TTC549 (cell line): ENCODE measurements around the gene MYBL2.

ENCODE experiments used
- FAIRE-seq: peaks from 2 replicates; lab custom pipeline; 2012; peaks lifted over from hg19 to GRCh38; lab: Jason Lieb, UNC

The MYBL2 gene

DNA sequence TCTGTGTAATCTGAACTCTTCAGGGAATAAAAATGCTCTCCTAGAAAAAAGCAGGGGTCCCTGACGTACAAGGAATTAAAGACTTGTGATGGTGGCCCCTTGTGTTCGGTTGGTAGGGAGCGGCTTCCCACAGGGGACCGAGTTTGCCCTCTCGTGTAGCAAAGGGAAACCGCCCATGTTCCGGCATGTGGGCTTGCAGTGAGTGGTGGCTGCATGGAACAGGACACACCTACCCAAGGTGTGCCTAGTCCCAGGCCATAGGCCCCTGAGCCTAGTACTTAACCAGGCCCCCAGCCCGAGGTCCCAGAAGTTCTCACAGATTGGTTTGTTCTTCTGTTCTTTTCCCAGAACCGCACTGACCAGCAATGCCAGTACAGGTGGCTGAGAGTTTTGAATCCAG is 15.5 kb downstream of the MYBL2 start:
- FAIRE-seq: no peak

DNA sequence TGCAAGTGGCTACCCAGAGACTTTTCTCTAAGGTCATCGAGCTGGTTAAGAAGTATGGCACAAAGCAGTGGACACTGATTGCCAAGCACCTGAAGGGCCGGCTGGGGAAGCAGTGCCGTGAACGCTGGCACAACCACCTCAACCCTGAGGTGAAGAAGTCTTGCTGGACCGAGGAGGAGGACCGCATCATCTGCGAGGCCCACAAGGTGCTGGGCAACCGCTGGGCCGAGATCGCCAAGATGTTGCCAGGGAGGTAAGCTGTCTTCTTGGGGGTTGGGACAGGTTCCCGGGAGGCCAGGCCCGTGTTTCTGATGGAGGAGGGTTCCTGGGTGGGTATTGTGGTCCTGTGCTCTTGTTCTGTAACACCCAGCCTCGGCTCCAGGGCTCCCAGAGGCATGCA is 19.9 kb downstream of the MYBL2 start:
- FAIRE-seq: no peak

DNA sequence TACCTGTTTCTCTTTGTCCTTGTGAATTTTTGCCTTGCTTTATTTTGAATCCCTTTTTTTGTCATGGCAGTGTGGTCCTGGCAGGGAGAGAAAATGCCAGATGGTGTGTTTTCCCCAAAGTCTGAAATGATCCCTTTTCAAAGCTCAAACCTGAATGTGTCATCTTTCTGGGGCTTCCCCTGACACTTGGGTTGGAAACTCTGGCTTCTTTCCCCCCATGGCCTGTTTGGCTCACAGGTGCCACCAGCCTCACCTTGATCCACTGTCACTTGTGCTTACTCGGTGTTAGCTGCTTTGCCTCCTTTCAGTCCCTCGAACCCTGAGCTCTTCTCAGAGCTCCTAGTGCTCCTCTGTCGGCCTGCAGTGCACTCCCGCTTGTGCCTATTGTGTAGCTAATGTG is 22.3 kb downstream of the MYBL2 start:
- no peak for FAIRE-seq

DNA sequence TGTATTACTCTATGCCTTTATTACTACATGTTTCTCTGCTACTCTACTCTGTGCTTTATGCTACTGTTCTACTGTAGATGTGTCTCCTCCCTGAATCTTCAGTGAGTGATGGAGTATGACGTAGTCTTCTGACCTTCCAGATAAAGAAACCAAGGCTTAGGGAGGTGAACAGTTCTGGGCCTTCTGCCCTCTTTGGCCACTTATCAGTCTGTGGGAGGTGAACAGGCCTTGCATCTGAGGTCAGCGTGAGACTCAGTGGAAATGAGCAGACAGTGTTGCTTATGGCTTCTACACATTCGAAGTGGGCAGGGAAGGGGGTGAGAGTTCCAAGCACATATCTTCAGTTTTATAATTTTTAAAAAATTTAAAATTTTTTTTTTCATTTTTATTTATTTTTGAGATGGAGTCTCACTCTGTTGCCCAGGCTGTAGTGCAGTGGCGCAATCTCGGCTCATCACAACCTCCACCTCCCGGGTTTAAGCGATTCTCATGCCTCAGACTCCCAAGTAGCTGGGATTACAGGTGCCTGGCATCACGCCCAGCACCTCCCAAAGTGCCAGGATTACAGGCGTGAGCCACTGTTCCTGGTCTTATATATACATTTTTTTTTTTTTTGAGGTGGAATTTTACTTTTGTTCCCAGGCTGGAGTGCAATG is 24.2 kb downstream of the MYBL2 start:
- FAIRE-seq: no peak

DNA sequence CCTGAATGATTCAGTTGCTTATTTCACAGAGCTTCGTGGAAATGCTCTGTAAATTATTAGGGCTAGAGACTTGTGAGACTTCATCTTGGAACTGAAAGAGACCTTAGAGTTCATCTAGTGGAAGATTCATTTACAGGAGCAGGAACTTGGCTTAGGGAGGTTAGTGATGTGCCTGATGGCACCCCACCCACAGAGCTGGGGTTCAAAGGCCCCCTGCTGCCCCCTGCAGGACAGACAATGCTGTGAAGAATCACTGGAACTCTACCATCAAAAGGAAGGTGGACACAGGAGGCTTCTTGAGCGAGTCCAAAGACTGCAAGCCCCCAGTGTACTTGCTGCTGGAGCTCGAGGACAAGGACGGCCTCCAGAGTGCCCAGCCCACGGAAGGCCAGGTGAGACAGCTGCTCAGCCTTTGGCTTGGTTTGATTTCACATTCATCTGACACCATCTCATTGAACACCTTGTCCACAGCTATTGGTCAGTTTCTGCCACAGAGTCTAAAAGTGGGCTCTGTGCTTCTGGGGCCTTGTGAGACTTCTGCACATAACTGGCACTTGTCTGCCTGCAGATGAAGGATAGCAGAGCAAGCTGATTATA is 25.1 kb downstream of the MYBL2 start:
- FAIRE-seq: no peak

DNA sequence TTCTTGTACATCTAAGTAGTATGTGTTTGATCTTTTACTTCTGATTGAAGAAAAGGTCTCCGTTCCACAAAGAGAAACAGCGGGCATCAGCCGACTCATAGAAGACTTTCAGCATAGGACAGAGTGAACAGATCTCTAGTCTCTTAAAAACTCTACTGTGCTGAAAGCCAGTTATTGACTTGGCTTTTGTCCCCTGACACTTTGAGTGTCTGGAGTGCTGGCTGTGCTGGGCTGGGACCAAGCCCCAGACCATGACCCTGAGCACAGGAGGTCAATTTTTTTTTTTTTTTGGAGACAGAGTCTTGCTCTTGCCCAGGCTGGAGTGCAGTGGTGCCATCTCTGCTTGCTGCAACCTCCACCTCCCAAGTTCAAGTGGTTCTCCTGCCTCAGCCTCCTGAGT is 27.8 kb downstream of the MYBL2 start:
- FAIRE-seq: no peak

DNA sequence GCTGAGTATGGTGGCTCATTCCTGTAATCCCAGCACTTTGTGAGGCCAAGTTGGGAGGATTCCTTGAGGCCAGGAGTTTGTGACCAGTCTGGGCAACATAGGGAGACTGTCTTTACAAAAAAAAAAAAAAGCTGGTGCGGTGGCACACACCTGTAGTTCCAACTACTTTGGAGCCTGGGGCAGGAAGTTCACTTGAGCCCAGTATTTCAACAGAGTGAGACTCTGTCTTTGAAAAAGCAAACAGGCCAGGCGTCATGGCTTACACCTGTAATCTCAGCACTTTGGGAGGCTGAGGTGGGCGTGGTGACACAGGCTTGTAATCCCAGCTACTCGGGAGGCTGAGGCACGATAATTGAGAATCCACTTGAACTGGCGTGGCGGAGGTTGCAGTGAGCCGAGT is 28.7 kb downstream of the MYBL2 start:
- FAIRE-seq: no peak

DNA sequence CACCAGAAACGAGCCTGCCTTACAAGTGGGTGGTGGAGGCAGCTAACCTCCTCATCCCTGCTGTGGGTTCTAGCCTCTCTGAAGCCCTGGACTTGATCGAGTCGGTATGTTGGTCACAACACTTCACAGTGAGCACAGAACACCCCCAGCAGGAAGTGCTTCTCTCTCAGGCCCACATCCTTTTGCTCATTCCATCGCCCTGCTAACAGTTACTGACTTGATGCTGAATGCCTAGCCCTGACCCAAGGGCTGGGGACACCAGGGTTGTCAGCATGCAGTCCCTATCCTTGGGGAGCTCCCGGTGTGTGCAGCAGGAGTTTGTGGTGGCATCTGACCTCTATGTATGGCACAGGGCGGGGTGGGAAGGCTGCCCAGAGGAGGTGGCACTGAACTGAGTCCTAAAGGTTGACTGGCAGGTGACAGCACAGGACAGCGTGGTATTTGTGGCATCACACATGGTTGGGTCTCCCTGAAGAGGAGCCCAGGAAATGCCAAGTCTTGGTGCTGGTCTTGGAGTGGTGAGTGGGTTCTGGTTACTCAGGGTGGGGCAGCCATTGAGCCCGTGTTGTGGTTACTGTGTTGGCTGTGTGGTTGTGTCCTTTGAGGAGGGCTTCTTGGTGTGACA is 33.1 kb downstream of the MYBL2 start:
- FAIRE-seq: no peak

DNA sequence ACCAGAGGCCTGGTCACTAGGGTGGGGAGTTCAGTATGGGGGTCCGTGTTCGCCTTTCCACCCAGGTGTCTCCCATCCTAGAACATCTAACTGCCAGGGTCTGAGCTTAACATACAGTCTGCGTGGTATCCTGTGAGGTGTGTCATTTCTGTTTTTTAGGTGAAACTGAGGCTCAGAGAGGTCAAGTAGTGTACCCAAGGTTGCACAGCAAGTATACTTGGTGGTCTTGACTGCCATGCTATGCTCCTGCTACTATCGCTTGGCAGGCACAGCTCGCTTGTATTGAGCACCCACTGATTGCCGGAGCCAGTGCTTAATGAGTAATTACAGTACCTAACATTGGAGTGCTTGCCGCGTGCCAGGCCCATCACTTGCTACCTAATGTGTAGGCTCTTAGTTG is 33.7 kb downstream of the MYBL2 start:
- no peak for FAIRE-seq

DNA sequence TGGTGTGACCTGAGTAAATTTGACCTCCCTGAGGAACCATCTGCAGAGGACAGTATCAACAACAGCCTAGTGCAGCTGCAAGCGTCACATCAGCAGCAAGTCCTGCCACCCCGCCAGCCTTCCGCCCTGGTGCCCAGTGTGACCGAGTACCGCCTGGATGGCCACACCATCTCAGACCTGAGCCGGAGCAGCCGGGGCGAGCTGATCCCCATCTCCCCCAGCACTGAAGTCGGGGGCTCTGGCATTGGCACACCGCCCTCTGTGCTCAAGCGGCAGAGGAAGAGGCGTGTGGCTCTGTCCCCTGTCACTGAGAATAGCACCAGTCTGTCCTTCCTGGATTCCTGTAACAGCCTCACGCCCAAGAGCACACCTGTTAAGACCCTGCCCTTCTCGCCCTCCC is 35.6 kb downstream of the MYBL2 start:
- FAIRE-seq: no peak

DNA sequence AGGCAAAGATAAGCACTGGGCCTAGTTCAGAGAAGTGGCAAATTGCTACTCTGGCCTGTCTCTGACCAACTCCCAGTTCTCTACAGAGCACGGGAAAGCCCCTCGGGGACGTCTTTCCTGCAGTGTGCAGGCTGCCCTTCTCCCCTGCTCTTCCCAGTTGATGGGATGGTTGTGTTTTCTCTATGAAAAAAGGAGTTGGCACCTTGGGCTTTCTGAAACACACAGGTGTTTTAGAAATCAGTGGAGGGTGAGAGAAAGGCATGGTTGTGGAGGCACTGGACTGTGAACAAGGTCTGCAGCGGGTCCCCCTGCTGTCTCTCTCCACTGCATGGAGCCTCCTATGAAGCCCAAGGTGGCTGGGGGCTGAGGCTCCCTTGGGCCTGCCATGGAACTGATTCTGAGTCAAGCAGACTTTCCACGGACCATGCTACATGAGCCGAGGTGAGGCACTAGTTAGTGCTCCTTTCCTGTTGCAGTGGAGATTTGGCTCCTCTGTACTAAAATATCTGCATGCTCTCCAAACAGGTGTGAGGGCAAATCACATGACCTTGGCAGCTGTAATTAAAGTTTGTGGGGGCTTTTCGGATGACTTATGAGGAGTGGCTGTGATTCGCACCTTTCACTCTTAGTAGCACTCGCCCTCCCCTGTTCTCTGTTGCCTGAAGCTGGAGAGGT is 43.6 kb downstream of the MYBL2 start:
- no peak for FAIRE-seq

DNA sequence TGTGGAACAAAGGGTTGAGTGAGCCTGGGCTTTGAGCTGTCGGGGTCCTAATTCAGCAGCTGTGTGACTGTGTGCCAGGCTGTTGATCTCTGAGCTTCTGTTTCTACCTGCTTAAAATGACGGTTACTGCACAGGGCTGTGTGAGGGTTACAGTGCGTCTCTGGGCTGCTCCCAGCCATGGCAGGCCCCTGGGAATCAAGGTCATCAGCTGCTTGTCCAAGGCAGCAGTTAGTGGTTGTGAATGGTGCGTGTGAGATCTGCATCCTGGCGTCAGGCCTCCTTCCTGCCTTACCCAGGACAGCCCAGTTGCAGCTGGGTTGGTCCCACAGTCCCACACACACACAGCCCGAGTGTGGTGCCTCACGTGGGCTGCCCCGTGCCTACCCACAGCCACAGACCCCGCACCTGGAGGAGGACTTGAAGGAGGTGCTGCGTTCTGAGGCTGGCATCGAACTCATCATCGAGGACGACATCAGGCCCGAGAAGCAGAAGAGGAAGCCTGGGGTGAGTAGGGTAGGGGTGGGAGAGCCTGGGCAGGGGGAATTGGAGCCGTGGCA is 44.3 kb downstream of the MYBL2 start:
- FAIRE-seq: no peak

DNA sequence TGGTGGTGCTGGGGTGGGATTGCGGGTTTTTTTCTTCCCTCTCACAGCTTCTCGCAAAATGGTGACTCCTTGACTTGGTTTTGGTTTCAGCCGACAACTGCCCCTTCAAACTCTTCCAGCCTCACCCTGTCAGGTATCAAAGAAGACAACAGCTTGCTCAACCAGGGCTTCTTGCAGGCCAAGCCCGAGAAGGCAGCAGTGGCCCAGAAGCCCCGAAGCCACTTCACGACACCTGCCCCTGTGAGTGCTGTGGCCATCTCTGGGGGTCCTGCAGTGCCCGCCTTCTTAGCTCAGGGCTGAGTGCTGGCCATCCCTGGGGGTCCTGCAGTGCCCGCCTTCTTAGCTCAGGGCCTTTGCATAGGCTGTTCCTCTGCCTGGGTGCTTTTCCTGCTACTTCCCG is 48.1 kb downstream of the MYBL2 start:
- no peak for FAIRE-seq

DNA sequence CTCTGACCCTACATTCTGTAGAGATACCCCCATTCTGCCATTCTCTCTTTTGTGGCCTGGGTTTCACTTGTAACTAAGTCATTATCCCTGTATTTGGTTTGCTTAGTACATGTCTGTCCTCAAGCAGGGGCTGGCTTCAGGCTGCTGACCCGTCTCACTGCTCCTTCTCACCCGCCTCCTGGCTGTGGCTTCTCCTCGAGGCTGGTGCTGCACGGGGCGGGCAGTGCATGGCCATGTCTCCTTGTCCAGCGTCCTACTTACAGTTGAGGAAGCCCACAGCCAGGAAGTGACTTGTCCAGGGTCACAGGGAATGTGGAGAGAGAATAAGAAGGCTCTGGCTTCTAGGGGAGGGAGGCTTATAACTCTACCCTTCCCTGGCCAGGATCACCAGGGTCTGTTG is 48.6 kb downstream of the MYBL2 start:
- FAIRE-seq: no peak

DNA sequence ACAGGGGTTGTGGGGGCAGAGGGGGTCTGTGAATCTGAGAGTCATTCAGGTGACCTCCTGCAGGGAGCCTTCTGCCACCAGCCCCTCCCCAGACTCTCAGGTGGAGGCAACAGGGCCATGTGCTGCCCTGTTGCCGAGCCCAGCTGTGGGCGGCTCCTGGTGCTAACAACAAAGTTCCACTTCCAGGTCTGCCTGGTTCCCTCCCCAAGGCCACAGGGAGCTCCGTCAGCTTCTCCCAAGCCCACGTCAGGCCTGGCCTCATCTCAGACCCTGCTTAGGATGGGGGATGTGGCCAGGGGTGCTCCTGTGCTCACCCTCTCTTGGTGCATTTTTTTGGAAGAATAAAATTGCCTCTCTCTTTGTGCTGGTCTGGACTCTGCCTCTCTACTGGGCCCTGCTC is 49.2 kb downstream of the MYBL2 start:
- no peak for FAIRE-seq

DNA sequence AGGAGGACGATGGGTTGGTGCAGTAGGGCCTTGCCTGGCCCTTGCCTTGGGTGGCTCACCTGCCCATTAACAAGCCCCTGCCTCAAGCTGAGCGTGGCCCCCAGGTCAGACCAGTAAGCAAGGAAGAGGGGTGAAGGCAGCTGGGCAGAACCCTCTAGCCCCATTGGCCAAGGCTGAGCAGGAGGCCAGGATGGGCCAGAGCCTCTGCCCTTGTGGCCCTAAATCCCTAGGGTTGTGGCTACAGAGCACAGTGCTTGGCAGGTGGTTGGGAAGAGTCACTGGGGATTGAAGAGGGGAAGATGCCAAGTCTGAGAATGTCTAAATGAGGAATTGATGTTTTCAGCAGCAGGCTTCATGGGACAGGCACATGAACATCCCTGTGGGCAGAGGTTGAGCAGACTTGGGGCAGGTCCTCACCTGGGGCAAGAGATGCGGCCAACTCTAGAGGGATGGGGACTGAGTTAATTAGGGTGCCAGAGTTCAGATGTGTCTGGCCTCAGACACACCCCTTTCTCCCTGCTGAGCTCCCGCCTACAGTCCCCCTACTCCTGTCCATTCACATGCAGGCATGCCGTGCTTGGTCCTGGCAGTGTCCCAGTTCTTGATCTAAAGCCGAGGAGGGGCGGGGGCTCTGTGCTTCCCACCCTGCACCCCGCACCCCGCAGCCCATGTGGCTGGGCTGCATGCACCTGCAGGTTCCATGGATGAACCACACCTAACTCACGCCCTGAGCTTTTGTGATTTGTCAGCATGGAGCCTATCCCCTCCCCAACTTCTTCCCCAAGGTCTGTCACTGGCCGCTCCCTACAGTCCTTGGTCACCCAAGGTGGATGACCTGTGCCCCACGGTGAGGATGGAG is 50.1 kb downstream of the MYBL2 start:
- no peak for FAIRE-seq

DNA sequence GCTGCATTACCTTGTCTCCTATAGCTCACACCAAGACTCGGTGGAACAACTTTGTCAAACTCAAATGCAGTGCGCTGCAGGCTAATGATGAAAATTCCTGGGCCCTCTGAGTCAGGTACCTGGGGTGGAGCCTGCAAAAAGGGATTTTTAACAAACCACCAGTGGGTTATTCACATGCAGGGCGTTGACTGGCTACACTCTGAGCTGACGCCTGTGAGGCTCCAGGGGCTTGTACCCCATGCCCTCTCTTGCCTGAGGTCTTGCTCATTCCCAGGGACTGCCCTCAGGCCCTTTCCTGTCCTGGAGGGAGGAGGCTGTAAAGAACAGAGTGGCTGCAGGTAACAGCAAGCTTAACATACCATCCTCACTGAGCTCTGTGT is 50.7 kb downstream of the MYBL2 start:
- FAIRE-seq: no peak

DNA sequence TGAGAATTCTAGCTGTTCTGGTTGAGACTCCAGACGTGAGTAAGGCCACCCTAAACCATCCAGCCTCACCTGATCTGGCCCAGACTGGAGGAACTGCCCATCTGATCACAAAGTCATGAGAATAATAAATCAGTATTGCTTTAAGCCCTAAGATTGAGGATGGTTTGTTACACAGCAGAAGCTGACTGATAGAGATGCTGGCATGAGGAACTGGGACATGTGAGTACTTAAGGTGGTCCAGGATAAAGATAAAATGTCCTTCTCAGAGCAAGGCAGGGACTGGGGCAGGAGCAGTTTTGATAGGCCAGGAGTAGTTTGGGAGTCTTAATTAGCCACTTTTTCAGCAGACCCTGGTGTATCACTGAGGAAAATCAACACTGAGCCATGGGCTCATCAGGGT is 53.1 kb downstream of the MYBL2 start:
- no peak for FAIRE-seq

DNA sequence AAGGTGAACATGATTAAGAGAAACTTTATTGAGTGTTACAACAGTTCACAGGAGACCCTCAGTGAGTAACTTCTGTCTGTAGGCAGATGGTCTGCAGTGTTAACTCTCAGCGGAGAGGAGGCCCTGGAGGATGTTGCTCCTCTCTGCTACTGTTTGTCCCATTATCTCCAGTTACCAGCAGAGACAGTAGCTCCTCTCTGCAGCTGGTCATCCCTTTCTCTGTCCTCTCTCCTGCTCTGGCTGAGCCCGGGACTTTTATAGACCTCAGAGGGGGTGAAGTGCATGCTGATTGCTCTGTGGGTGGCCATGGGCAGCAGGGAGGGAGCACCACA is 54.1 kb downstream of the MYBL2 start:
- FAIRE-seq: no peak

DNA sequence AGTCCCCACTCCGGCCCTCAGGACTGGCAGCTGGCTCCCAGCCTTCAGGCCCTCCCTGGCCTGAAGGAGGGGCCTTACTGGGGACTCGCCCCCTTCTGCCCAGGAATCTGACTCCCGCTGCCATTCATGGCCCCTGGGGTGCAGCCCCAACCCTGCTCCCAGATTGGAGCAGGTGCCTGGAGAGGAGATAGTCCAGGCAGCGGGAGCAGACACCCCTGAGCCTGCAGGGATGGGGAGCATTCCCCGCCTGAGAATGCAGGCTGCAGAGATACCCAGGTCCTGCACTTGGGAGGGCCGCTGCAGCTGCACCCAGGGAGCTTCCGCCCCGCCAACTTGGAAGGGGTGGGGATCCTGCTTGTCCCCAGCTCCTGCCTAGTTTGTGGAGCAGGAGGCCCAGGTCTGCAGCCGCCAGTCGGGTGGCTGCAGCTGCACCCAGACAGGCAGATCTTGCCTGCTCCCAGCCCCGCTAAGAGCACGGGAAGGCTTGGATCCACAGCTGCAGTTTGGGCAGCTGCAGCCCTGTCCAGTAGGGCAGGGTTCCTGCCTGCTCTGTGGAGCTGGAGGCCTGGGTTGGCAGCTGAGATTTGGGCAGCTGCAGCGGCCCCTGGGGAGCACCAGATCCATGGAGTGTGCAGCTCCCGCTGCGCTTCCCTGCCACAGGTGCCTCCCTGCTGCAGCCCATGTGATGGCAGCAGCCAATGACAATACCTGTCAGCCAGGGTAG is 54.7 kb downstream of the MYBL2 start:
- FAIRE-seq: no peak

DNA sequence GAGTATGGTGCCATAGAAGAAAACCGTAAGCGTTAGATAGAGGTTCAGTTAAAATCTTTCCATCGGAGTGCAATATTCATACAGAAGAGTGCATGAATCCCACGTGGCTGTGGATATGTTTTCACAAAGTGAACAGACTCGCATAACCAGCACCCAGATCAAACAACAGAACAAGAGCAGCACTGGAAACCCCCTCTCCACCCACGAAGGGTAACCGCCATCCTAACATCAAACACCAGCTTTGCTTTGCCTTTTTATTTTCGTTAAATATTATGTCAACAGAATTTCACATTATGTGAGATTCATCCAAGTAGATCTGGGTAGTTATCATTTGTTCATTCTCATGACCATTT is 55.2 kb downstream of the MYBL2 start:
- no peak for FAIRE-seq

DNA sequence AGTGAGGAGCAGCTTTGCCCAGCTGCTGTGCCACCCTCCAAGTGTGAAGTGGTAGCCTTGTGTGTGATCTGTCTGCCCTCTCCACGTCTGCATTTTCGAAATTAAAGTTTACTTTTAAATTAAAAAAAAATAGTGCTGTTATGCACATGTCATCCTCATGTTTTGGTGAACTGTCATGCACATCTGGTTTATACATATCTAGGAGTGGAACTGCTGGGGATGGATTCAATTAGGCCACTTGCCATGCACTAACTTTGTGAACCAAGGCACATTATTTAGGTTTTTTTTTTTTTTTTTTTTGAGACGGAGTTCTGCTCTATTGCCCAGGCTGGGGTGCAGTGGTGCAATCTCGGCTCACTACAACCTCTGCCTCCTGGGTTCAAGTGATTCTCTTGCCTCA is 56.3 kb downstream of the MYBL2 start:
- FAIRE-seq: no peak
